Glomerular visceral epithelial cell (primary cell): Measurements from ENCODE around the gene ZNF865.
A peak's percentile ranks its signal among the peaks of the same experiment; 100 is the strongest.

Experiments used
- DNase-seq: peaks from one replicate; pipeline ENCODE4 v3.0.0-alpha.2; 2016; ENCODE audit errors: extremely low spot score

Gene ZNF865

DNA sequence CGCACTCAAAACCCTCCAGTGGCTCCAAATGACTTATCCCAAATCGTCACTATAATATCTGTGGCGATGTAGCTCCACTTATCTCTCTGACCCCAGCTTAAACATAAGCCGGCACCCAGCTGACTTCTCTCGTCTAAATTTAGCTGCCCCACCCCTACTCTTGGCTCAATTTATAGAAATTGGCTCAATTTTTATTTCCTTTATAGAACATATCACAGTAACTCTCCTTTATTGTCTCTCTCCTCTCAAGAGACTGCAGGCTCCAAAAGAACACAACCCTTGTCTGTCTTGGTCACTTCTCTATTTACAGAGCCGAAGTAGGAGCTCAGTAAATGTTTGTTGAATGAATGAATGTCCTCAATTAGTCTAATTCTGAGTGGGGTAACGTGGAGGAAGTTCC lies 18.1 kb downstream of the ZNF865 start:
- no peak for DNase-seq

DNA sequence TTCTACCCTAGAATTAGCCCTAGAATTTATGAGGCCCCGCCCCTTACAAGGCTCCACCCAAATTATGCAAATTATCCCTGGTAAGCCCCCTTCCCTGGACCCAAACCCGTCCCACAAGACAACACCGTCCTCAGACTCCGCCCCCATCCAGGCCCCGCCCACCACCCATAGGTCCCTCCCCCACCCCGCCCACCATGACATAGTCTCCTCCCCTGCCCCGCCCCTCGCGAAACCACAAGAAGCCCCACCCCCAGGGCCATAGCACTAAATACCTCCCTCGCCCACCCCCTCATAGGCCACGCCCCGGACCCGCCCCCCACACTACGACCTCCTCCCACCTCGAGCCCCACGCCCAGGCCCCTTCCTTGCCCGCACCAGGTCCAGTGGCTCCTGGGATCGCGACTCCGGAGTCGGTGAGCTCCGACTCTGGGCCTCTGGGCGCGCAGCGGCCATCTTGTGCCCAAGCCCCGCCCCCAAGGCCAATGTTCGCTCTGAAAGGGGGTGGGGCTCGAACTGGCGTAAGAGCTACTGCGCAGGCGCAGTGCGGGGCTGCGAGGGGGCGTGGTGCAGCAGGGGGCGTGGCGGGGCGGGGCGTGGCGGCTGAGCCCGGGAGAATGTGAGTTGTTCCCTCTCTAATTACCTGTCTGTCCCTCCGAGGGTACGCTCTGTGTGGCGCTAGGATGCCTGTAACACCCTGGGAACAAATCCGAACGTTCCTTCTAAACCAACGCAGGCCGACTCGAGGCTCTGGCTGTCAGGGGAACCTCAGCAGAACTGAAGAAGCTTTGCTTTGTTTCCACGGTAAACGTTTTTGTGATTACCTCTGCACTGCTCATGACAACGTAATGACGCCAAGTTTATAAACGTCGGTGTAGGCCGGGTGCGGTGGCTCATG lies 18.9 kb downstream of the ZNF865 start, which contains the start of gene ZNF784:
Gene ZNF784 (minus strand): TSS at position 458 of the 895 bp plus-strand sequence. CDS start 5 bp downstream, at position 453.
- DNase-seq, result peak; percentile 96

GRCh38 chr19:55625004-55625326 lies 19.5 kb downstream of the ZNF865 start:
- DNase-seq, result no peak

DNA sequence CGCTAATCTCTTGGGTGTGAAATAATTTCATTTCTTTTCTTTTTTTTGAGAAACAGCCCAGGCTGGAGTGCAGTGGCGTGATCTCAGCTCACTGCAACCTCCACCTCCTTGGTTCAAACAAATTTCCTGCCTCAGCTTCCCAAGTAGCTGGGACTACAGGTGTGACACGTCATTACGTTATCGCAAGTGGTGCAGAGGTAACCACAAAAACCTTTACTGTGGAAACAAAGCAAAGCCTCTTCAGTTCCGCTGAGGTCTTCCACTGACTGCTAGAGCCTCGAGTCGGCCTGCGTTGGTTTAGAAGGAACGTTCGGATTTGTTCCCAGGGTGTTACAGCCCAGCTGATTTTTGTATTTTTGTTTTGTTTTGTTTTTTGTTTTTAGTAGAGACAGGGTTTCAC lies 20.9 kb downstream of the ZNF865 start:
- no peak for DNase-seq

DNA sequence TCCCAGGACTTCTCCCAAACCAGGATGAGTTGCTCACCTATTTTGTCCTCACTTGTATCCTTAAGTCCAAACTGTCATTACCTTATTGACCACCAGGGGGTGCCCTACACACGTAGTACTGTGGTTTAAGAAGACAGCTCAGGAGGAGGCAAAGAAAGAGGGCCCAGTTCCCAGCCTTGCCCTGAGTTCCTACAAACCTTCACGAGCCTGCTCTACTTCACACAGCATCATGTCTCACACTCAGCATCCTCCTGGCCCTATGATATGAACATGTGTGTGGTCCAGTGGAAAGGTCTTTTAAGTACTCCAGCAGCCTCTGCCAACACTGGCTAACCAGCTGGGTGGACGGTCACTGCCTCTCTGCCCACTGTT lies 27.0 kb downstream of the ZNF865 start:
- DNase-seq, result peak; percentile 94

DNA sequence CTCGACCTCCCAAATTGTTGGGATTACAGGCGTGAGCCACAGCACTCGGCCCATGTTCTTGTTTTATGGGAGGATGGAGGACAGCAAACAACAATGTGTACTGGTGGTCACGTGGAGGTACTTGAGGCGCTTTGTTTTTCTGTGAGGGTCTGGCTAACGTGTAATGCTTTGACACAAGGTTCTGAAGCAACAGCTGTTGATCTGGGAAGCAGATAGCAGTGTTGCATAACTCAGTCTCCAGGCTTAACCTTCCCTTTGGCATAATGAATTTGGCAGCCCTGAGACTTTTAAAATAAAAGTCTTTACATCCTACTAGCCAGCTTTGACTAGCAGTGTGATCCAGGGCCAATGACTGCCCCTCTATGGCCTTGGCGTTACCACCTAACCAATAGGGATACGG lies 28.4 kb downstream of the ZNF865 start:
- no peak for DNase-seq

- DNase-seq, result no peak
Observed at GRCh38 chr19:55635334-55635717, 29.9 kb downstream of the ZNF865 start.

DNA sequence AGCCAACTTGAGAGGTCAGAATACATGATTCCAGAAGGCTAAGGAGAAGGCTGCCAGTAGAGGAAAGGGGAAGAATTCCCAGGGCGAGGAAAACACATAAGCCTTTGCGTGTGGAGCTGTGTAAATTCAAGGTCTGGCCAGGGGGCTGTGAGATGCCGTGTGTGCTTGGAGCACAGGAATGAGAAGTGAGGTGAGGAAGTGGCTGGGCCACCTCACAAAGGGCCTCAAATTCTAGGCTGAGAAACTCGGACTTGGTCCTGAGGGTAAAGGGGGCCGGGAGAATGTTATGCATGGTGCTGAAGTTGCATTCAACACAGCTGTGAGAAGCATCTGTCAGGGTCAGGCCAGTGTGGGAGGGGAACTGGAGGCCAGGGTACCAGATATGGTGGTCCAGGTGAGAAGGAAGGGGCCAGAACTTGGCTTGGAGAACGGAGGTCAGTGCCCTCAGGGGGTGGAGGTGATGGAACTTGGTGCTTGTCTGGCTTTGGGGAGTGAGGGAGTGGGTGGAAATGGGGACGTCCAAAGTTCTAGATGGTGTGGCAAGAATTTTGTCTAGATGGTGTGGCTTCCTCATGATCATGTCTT lies 30.5 kb downstream of the ZNF865 start:
- no peak for DNase-seq

DNA sequence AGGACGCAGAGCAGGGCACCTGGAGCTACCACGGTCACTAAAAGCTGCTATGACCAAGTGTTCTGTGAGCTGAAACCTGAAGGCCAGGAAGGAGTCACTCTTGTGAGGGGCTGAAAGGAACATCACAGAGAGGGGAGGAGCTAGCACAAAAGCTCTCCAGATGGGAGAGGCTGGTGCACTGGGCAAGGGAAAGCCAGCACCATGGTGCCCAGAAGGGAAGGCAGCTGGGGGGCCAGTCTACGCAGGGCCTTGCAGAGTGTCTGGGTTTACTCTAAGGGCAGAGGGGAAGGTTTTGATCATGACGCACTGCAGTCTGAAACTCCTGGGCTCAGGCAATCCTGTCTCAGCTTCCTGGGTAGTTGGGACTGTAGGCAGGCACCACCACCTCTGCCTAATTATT lies 31.3 kb downstream of the ZNF865 start:
- no peak for DNase-seq

GRCh38 chr19:55637534-55637933 lies 32.1 kb downstream of the ZNF865 start:
- no peak for DNase-seq

GRCh38 chr19:55638864-55639359 lies 33.5 kb downstream of the ZNF865 start:
- peak; percentile 51 for DNase-seq

GRCh38 chr19:55640043-55640576 lies 34.7 kb downstream of the ZNF865 start:
- peak; percentile 64 for DNase-seq

GRCh38 chr19:55640577-55641425 lies 35.4 kb downstream of the ZNF865 start, which contains the start of gene ZNF580:
Gene ZNF580, plus strand, starts transcription at chr19:55641002. Its CDS starts 1,507 bp downstream, at chr19:55642509.
- DNase-seq, result peak; percentile 87

DNA sequence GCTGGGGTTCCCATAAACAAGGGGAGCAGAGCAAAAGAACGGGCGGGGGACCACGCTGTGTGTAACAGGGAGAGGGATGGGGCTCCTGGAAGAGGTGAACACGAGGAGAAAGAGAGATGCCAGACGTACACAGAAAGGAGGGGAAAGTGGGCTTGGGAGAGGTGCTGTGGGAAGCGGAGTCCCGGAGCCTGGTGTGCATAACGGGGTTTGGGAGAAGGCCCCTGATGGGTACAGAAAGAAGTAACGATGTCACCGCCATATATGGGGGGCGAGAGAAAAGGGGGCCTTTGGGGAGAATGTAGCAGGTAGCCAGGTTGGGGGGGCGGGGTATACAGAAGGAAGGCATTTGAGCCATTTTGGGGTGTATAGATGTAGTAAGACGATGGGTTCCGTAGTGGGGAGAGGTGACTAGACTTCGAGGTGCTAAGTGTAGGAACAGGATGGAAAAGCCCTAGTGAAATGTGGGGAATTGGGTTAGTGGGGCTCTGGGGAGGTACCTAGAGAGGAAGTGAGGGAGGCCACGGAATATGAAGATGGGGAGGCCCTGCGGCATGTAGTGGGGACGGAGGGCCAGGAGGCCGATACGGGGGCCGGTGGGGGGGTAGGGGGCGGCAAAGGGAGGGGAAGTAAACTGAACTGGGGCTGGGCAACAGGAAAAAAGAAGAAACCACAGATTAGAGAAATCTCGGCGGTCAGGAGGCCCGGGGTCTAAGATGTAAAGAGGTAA lies 36.1 kb downstream of the ZNF865 start:
- DNase-seq, result peak; percentile 46

GRCh38 chr19:55642153-55643002 lies 36.9 kb downstream of the ZNF865 start:
- peak; percentile 36 for DNase-seq

DNA sequence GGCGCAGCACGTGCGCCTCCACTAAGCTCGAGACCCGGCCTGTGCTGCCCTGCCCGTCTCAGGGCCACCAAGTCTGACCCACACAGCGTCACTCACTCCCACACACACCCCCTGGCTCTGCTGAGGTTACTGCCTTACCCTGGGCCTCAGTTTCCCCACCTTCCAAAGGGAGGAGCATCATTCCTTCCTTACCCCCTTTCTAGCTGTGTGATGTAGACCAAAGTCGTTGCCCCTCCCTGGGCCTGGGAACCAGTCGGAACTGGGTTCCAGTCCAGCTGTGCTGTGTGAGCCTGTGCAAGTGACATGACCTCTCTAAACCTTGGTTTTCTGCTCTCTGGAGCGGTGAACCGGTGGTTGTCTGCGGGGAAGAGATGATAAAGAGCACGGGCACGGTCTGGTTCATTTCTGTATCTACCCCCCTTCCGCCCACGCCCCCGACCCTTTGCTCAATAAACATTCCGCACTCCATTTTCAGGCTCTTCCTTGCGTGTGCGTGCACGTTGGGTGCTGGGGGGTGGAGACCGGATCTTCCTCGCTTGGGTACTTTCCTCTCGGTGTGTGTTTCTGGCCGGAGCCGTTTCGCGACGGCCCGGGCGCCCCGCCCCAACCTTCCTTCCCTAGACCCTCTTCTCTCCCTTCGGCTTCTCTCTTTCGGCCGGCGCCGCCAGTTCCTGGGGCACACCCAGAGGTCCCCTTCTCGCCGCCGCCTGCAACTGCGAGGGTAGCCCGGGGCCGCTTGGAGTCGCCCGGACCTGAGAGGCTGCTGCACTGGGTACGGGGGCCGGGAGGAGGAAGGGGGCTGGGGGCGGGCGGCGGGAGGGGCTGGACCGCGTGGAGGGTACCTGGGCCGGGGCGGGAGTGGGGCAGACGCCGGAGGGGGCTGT lies 37.8 kb downstream of the ZNF865 start, which contains the start of gene ZNF581:
Gene ZNF581 (plus strand): TSS at position 647 of the 884 bp plus-strand sequence. CDS start 923 bp downstream, outside the sequence.
- peak; percentile 83 for DNase-seq

DNA sequence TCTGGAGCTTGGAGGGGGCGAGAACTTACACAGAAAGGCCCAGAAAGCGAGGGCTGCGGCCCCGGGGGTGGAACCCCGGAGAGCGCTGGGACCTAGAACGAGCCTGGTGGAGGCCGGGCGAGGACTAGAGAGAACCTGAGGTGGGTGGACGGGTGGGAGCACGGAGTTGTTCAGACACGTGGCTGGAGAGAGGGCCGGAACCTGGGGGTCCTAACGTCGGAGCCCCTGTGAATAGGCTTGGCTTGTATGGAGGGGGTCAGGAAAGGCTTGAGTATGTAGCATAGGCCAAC lies 38.4 kb downstream of the ZNF865 start:
- peak; percentile 21 for DNase-seq

GRCh38 chr19:55644191-55644833 lies 38.9 kb downstream of the ZNF865 start:
- DNase-seq, result no peak
